Skeletal muscle satellite cell (primary cell): ENCODE data around the gene KRT81.
A peak's percentile ranks its signal among the peaks of the same experiment; 100 is the strongest.

Experiments
- H3K27me3 ChIP-seq: 2 replicates; pipeline ENCODE4 v1.7.0; 2013; ENCODE audit warnings: low read length; ENCODE audit not compliant: control insufficient read depth, insufficient read depth
- H3K36me3 ChIP-seq: 2 replicates; pipeline ENCODE4 v1.7.0; 2013; ENCODE audit warnings: mild to moderate bottlenecking, control low read depth, low read length; ENCODE audit not compliant: insufficient read depth
- H3K4me1 ChIP-seq: 2 replicates; pipeline ENCODE4 v1.7.0; 2013; ENCODE audit warnings: low read length; ENCODE audit not compliant: control insufficient read depth, insufficient read depth
- H3K4me2 ChIP-seq: 2 replicates; pipeline ENCODE4 v1.7.0; 2013; ENCODE audit warnings: mild to moderate bottlenecking, low read length
- H3K4me3 ChIP-seq: 2 replicates; pipeline ENCODE4 v1.7.0; 2013; ENCODE audit warnings: low read length
- H3K9ac ChIP-seq: 2 replicates; pipeline ENCODE4 v1.7.0; 2013; ENCODE audit warnings: mild to moderate bottlenecking, low read depth, low read length, moderate library complexity
- H3K9me3 ChIP-seq: replicated peaks from 2 replicates; pipeline ENCODE4 v1.7.0; 2013; ENCODE audit warnings: mild to moderate bottlenecking, control low read depth, low read length

KRT81 gene

GRCh38 chr12:52247622-52248540 is 43.5 kb downstream of the KRT81 start:
- H3K9me3 ChIP-seq: no peaks in the 10 kb centered on the region
- H3K36me3 ChIP-seq: no peaks in the 10 kb centered on the region
- H3K27me3 ChIP-seq: no peaks in the 10 kb centered on the region
- H3K4me2 ChIP-seq: peak overlapping the region; percentile 33
- peak overlapping the region; percentile 17 for H3K9ac ChIP-seq
- H3K4me1 ChIP-seq: peaks cover 67% of the 10 kb centered on the region
- H3K4me3 ChIP-seq: no peak overlapping the region

- Histone ChIP-seq H3K4me3 (no peak overlapping the region), H3K4me1 (peaks cover 69% of the 10 kb centered on the region), H3K9me3 (no peaks in the 10 kb centered on the region), H3K9ac (peak overlapping the region; percentile 17), H3K4me2 (peak overlapping the region; percentile 33), H3K36me3 (no peaks in the 10 kb centered on the region), H3K27me3 (no peaks in the 10 kb centered on the region)
Measured at GRCh38 chr12:52246720-52247621, 44.4 kb downstream of the KRT81 start.

- H3K4me2 ChIP-seq: peak overlapping the region; percentile 35
- no peak overlapping the region for H3K4me3 ChIP-seq
- H3K9me3 ChIP-seq: no peaks in the 10 kb centered on the region
- H3K27me3 ChIP-seq: no peaks in the 10 kb centered on the region
- no peak overlapping the region for H3K9ac ChIP-seq
- H3K36me3 ChIP-seq: no peaks in the 10 kb centered on the region
- H3K4me1 ChIP-seq: peaks cover 75% of the 10 kb centered on the region
Measured at GRCh38 chr12:52245962-52246569, 45.3 kb downstream of the KRT81 start.

- Histone ChIP-seq H3K27me3 (no peaks in the 10 kb centered on the region), H3K4me1 (peaks cover 77% of the 10 kb centered on the region), H3K4me2 (peak overlapping the region; percentile 35), H3K9me3 (no peaks in the 10 kb centered on the region), H3K4me3 (no peak overlapping the region), H3K36me3 (no peaks in the 10 kb centered on the region), H3K9ac (peak overlapping the region; percentile 10)
Measured at GRCh38 chr12:52245259-52245961, 45.9 kb downstream of the KRT81 start.

- Histone ChIP-seq H3K36me3 (no peaks in the 10 kb centered on the region), H3K9me3 (no peaks in the 10 kb centered on the region), H3K4me3 (peak overlapping the region; percentile 53), H3K9ac (peak overlapping the region; percentile 85), H3K4me1 (peaks cover 77% of the 10 kb centered on the region), H3K27me3 (no peaks in the 10 kb centered on the region), H3K4me2 (peak overlapping the region; percentile 78)
Measured at GRCh38 chr12:52244615-52244994, 46.7 kb downstream of the KRT81 start.

- Histone ChIP-seq H3K4me3 (peak overlapping the region; percentile 53), H3K9ac (peak overlapping the region; percentile 85), H3K9me3 (no peaks in the 10 kb centered on the region), H3K4me2 (peak overlapping the region; percentile 78), H3K27me3 (no peaks in the 10 kb centered on the region), H3K36me3 (no peaks in the 10 kb centered on the region), H3K4me1 (peaks cover 71% of the 10 kb centered on the region)
Measured at GRCh38 chr12:52243856-52244614, 47.3 kb downstream of the KRT81 start.

- H3K36me3 ChIP-seq: no peaks in the 10 kb centered on the region
- no peaks in the 10 kb centered on the region for H3K27me3 ChIP-seq
- H3K9me3 ChIP-seq: no peaks in the 10 kb centered on the region
- H3K4me1 ChIP-seq: peaks cover 64% of the 10 kb centered on the region
- peak overlapping the region; percentile 78 for H3K4me2 ChIP-seq
- peak overlapping the region; percentile 85 for H3K9ac ChIP-seq
- peak overlapping the region; percentile 3 for H3K4me3 ChIP-seq
Measured at GRCh38 chr12:52243259-52243855, 48.0 kb downstream of the KRT81 start.

- H3K36me3 ChIP-seq: no peaks in the 10 kb centered on the region
- H3K4me3 ChIP-seq: no peak overlapping the region
- H3K9me3 ChIP-seq: no peaks in the 10 kb centered on the region
- peaks cover 57% of the 10 kb centered on the region for H3K4me1 ChIP-seq
- H3K9ac ChIP-seq: no peak overlapping the region
- no peak overlapping the region for H3K4me2 ChIP-seq
- H3K27me3 ChIP-seq: no peaks in the 10 kb centered on the region
Measured at GRCh38 chr12:52242442-52243258, 48.7 kb downstream of the KRT81 start.

DNA sequence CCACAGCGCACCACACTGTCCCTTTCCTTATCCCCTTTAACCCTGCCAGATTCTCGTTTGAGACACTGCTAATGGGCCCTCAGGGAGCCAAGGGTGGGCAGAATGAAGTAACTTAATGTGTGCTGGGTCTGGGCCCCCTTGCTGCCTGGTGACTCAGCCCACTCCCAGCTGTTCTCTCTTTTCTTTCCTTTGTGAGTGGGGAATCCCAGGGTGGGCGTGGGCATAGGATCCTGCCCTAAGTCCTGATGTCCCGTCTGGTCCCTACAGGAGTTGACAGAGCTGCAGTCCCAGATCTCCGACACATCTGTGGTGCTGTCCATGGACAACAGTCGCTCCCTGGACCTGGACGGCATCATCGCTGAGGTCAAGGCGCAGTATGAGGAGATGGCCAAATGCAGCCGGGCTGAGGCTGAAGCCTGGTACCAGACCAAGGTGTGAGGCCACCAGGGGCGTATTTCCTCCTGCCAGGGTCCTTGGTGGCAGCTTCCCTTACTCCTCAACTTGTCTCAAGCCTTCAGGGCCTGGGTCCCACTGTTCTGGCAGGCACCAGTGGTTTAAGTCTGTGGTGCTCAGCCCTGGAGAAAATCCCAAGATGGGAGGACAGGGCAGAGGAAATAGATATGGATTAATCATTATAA is 50.0 kb downstream of the KRT81 start:
- Histone ChIP-seq H3K4me3 (no peak overlapping the region), H3K4me2 (no peak overlapping the region), H3K27me3 (no peaks in the 10 kb centered on the region), H3K36me3 (no peaks in the 10 kb centered on the region), H3K9me3 (no peaks in the 10 kb centered on the region), H3K4me1 (peaks cover 44% of the 10 kb centered on the region), H3K9ac (no peak overlapping the region)
